Adrenal gland (tissue), 12 donors: Measurements from ENCODE around the gene RAX. TPM values are rescaled to one million over a fixed set of nuclear protein-coding genes. Genes with fewer than 3 reads are reported as not detected.
"Not testable (repeated sequence)": the region's sequence is repeated elsewhere in the genome, so short reads cannot be mapped to it uniquely, and the experiment has no call there.

Experiments
- DNase-seq, 7 donors: peaks; one replicate each; pipeline ENCODE4 v3.0.0-alpha.2; 2019 to 2020
- H3K27ac ChIP-seq, 5 donors: fragments of 200-600 bp; sonication (generic) in 4 of 5; 1 replicate in 3 of 5; 2 replicates in 2 of 5; pipeline versions ENCODE4 v1.5.1 to v1.8.0; 2016 to 2020; ENCODE audit warnings: mild to moderate bottlenecking in 1 of 5
- H3K27me3 ChIP-seq: fragments of 200-600 bp; 2 replicates; pipeline ENCODE4 v1.8.0; 2021
- H3K36me3 ChIP-seq, 2 donors: fragments of 200-600 bp; replicated peaks in 1 of 2; 1 replicate in 1 of 2; 2 replicates in 1 of 2; pipeline versions ENCODE4 v1.5.1 to v1.8.0; 2018 to 2022
- H3K4me1 ChIP-seq, 2 donors: fragments of 200-600 bp; replicated peaks in 1 of 2; 1 replicate in 1 of 2; 2 replicates in 1 of 2; pipeline versions ENCODE4 v1.5.1 to v1.8.0; 2018 to 2021
- H3K4me3 ChIP-seq, 4 donors: fragments of 200-600 bp; sonication (generic) in 3 of 4; one replicate each; pipeline ENCODE4 v1.5.1; 2016 to 2018
- H3K9me3 ChIP-seq, 3 donors: fragments of 200-600 bp; sonication (generic) in 1 of 3; replicated peaks in 1 of 3; 1 replicate in 2 of 3; 2 replicates in 1 of 3; pipeline versions ENCODE4 v1.5.1 to v1.8.0; 2016 to 2021
- POLR2A ChIP-seq, 2 donors: fragments of 450-650 bp; IDR thresholded peaks; one replicate each; pipeline ENCODE4 v1.6.1; 2017; ENCODE audit warnings: antibody characterized with exemption in 2 of 2, mild to moderate bottlenecking in 2 of 2, moderate library complexity in 1 of 2
- WGBS, 4 donors: extraction: QIAGEN DNeasy Blood & Tissue Kit in 2 of 4; methylation state at CpG; one replicate each; pipeline versions ENCODE4 v1.1.5 to v1.1.7; 2013 to 2017; 5-methylcytosine and 5-hydroxymethylcytosine counted together
- intact Hi-C, 2 donors: fragments of 100-400 bp; cut with DNase I; formaldehyde crosslinking; loops; one replicate each; pipeline versions ENCODE4 v1.14.1 to v1.15.0; 2022 to 2023
- polyA plus RNA-seq, 3 donors: library from polyadenylated mRNA; stranded (reverse); fragments of 200-250 nt in 2 of 3; fragments of 350-450 nt in 1 of 3; fragmentation: Illumina TruSeq in 1 of 3; extraction: RNeasy Lipid Tissue Mini Kit (QIAGEN cat#74804) in 1 of 3; gene quantifications; one replicate each; pipeline ENCODE4 v1.2.3, GENCODE V29; 2013 to 2014
- total RNA-seq, 9 donors: library from RNA; depleted of rRNA in 4 of 9; stranded (reverse); fragments of >200 nt in 4 of 9; fragments of 120-200 nt in 1 of 9; fragmentation: NEBNext Ultra II Directional in 1 of 9; extraction: Animal tissue kit (Norgen Biotek cat#: 25700) in 1 of 9; gene quantifications; one replicate each; pipeline versions ENCODE4 v1.1.0 to v1.2.4, GENCODE V29; 2013 to 2023
- TF ChIP-seq, protein P1 (sequence below), 6 experiments: fragments of 450-650 bp in 4 of 6; fragments of 200-600 bp in 2 of 6; sonication (generic) in 1 of 6; IDR thresholded peaks; 1 replicate in 5 of 6; 2 replicates in 1 of 6; pipeline versions ENCODE4 v1.5.1 to v1.8.0; 2016 to 2021; ENCODE audit warnings: antibody characterized with exemption in 6 of 6, mild to moderate bottlenecking in 2 of 6, moderate library complexity in 1 of 6
- donor health status: healthy with polysubstance abuse.
- donor health status: Bipolar disorder and iron deficiency.
- donor health status: DM: yes; HTN: yes; CAD: no.
- donor health status: DM: no; HTN: no; CAD: no.
- donor health status: DM: no; HTN: no; CAD: no.
- donor health status: DM: yes; HTN: yes; CAD: no.

RAX gene
- total and polyA plus RNA-seq, 12 donors, result not detected

DNA sequence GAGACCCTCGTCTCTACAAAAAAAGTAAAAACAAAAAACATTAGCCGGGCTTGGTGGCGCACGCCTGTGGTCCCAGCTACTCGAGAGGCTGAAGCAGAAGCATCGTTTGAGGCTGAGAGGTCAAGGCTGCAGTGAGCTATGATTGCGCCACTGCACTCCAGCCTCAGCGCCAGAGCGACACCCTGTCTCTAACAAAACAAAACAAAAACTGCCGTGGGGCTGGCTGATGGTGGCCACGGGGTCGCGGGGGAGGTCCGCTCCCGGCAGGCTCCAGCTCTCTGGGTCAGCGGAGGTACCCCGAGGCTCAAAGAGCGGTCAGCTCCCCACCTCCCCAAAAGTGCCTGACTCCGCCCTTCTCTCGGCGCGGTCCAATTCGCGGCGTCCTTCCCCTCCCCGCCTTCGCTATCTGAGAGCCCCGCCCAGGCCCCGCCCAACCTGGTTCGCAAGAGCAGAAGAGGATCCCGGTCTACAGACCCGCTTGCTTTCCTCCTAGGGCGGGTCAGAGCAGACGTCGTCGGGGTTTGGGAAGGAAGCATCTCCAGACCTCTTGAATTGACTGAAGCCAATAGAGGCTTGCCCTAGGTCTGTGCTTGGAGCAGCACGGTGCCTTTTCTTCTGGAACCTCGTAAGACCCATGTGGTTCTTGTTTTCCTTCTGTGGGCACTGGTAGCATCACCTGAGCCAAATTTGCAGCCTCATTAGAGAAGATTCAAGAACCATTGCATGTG lies 7.8 kb downstream of the RAX start:
- TF ChIP-seq, protein P1, sequence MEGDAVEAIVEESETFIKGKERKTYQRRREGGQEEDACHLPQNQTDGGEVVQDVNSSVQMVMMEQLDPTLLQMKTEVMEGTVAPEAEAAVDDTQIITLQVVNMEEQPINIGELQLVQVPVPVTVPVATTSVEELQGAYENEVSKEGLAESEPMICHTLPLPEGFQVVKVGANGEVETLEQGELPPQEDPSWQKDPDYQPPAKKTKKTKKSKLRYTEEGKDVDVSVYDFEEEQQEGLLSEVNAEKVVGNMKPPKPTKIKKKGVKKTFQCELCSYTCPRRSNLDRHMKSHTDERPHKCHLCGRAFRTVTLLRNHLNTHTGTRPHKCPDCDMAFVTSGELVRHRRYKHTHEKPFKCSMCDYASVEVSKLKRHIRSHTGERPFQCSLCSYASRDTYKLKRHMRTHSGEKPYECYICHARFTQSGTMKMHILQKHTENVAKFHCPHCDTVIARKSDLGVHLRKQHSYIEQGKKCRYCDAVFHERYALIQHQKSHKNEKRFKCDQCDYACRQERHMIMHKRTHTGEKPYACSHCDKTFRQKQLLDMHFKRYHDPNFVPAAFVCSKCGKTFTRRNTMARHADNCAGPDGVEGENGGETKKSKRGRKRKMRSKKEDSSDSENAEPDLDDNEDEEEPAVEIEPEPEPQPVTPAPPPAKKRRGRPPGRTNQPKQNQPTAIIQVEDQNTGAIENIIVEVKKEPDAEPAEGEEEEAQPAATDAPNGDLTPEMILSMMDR (IDR thresholded peaks at IDR 0.05), result no peak
- no peak for TF ChIP-seq POLR2A (IDR thresholded peaks at IDR 0.05)
- WGBS, 4 donors, result 2 to 4% (median 3%) methylated on average over 16 to 38 of the region's 38 CpGs
- Histone ChIP-seq H3K4me1 (no peaks in the 10 kb centered on the region), H3K27ac (no peak overlapping the region), H3K9me3 (no peaks in the 10 kb centered on the region), H3K4me3 (peak overlapping the region in 1 of 4 donors; percentile 36), H3K36me3 (no peaks in the 10 kb centered on the region), H3K27me3 (peaks cover 71% of the 10 kb centered on the region)
- DNase-seq, result no peak
- intact Hi-C loops, result no loop called here

DNA sequence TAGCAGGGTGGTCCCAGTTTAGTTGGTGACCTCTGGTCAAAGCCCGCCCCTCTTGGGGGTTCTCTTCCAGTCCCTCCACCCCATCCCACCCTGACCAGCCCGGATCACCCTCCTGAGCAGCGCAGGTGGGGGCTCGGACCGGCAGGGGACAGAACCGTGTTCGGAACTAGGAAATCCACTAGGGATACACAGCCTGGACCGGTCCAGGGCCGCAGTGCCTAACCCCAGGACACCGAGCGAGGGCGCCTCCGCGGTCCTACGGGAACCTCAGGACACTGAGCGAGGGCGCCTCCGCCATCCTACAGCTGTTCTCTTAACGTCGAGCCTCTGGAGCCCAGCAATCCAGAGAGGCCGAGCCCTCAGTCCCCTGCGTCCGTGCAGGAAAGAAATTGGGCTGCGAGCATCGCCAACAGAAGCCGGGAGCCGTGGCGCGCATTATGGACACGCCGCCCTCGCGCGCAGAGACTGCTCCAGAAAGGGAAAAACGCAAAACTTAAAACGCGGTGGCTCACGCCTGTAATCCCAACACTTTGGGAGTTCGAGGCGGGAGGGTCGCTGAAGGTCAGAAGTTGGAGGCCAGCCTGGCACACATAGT lies 8.5 kb downstream of the RAX start:
- DNase-seq, result no peak
- Histone ChIP-seq H3K27ac (no peak overlapping the region), H3K36me3 (no peaks in the 10 kb centered on the region), H3K9me3 (no peaks in the 10 kb centered on the region), H3K4me1 (no peaks in the 10 kb centered on the region), H3K4me3 (peak overlapping the region in 1 of 4 donors; percentile 36), H3K27me3 (peaks cover 64% of the 10 kb centered on the region)
- WGBS, 4 donors, result 6 to 11% (median 6%) methylated on average over 21 to 41 of the region's 41 CpGs
- TF ChIP-seq POLR2A (IDR thresholded peaks at IDR 0.05), result no peak
- TF ChIP-seq, protein P1 (IDR thresholded peaks at IDR 0.05), result no peak
- intact Hi-C loops, result no loop called here

DNA sequence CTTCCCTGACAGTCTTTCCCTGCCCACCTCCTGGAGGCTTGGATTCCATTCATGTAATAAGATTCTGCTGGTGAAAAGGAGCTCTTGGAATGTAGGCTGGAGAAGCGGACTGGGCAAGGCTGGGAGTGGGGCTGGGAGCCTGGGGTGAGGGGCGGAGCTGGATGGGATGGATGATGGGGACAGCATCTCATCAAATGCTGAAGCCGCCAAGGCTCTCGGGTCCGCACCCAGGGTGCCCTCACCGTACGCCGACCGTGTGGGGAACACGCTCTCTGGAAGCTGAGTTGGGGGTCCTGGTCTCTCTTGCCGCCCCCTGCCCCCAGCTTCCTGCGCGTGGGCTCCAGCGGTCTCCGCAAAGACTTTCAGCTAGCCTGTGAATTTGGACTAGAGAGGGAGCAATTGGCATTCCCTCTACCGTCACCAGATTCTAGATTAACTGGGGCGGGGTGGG lies 9.1 kb downstream of the RAX start:
- TF ChIP-seq, protein P1 (IDR thresholded peaks at IDR 0.05), result no peak
- no peak for TF ChIP-seq POLR2A (IDR thresholded peaks at IDR 0.05)
- H3K27ac ChIP-seq, result no peak overlapping the region
- 2 to 7% (median 6%) methylated on average over 9 to 17 of the region's 17 CpGs for WGBS, 4 donors
- intact Hi-C loops, result no loop called here
- H3K36me3 ChIP-seq, result no peaks in the 10 kb centered on the region
- H3K9me3 ChIP-seq, result no peaks in the 10 kb centered on the region
- H3K27me3 ChIP-seq, result peaks cover 59% of the 10 kb centered on the region
- DNase-seq, result no peak
- H3K4me1 ChIP-seq, result no peaks in the 10 kb centered on the region
- H3K4me3 ChIP-seq, result no peak overlapping the region

DNA sequence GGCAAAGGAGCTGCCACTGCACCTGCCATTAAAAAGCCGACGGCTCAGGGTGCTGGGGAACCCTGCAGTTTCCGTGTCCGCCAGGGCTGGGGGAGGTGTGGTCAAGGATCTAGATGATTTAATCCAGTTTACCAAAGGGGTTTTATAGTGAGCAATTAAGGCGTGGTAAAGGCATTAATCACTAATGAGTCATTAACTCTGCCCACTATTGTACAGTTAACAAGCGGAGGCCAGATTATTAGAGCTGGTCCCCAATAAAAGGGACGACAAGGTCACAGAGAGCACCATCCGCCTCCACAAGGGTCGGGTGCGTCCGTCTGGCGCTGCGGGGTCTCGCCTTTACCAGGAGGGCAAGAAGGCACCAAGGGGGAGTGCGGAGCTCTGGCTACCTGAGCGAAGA lies 9.6 kb downstream of the RAX start:
- WGBS, 4 donors, result 7 to 10% (median 8%) methylated on average over 16 of the region's 16 CpGs
- no peak for DNase-seq
- intact Hi-C loops, result no loop called here
- H3K4me1 ChIP-seq, result no peaks in the 10 kb centered on the region
- peaks cover 55% of the 10 kb centered on the region for H3K27me3 ChIP-seq
- no peak overlapping the region for H3K4me3 ChIP-seq
- no peaks in the 10 kb centered on the region for H3K9me3 ChIP-seq
- no peaks in the 10 kb centered on the region for H3K36me3 ChIP-seq
- no peak overlapping the region for H3K27ac ChIP-seq
- TF ChIP-seq, protein P1 (IDR thresholded peaks at IDR 0.05), result no peak
- no peak for TF ChIP-seq POLR2A (IDR thresholded peaks at IDR 0.05)

DNA sequence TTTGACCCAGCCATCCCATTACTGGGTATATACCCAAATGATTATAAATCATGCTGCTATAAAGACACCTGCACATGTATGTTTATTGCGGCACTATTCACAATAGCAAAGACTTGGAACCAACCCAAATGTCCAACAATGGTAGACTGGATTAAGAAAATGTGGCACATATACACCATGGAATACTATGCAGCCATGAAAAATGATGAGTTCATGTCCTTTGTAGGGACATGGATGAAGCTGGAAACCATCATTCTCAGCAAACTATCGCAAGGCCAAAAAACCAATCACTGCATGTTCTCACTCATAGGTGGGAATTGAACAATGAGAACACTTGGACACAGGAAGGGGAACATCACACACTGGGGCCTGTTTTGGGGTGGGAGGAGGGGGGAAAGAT lies 11.0 kb downstream of the RAX start:
- H3K36me3 ChIP-seq, intact Hi-C loops, H3K9me3 ChIP-seq, DNase-seq, H3K27ac ChIP-seq, H3K4me3 ChIP-seq, H3K4me1 ChIP-seq: not testable (repeated sequence)
- 70 to 88% (median 77%) methylated on average over 2 of the region's 2 CpGs for WGBS, 4 donors
- peaks cover 40% of the 10 kb centered on the region for H3K27me3 ChIP-seq

DNA sequence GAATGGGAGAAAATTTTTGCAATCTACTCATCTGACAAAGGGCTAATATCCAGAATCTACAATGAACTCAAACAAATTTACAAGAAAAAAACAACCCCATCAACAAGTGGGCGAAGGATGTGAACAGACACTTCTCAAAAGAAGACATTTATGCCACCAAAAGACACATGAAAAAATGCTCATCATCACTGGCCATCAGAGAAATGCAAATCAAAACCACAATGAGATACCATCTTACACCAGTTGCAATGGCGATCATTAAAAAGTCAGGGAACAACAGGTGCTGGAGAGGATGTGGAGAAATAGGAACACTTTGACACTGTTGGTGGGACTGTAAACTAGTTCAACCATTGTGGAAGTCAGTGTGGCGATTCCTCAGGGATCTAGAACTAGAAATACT lies 11.4 kb downstream of the RAX start:
- intact Hi-C loops, H3K9me3 ChIP-seq, DNase-seq, H3K4me1 ChIP-seq, H3K4me3 ChIP-seq, H3K36me3 ChIP-seq, H3K27ac ChIP-seq: not testable (repeated sequence)
- WGBS, 4 donors, result 54 to 88% (median 82%) methylated on average over 3 of the region's 3 CpGs
- H3K27me3 ChIP-seq, result peaks cover 37% of the 10 kb centered on the region

DNA sequence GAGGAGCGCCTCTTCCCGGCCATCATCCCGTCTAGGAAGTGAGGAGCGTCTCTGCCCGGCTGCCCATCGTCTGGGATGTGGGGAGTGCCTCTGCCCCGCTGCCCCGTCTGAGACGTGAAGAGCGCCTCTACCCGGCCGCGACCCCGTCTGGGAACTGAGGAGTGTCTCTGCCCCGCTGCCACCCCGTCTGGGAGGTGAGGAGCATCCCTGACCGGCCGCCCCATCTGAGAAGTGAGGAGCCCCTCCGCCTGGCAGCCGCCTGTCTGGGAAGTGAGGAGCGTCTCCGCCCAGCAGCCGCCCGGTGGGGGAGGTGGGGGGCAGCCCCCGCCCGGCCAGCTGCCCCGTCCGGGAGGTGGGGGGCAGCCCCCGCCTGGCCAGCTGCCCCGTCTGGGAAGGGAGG lies 17.8 kb downstream of the RAX start:
- intact Hi-C loops, H3K4me3 ChIP-seq, DNase-seq, H3K4me1 ChIP-seq, H3K9me3 ChIP-seq, H3K36me3 ChIP-seq, H3K27me3 ChIP-seq, H3K27ac ChIP-seq: not testable (repeated sequence)
- 82 to 100% (median 92%) methylated on average over 2 to 30 of the region's 30 CpGs for WGBS, 4 donors
